Thyroid gland (tissue), 4 donors: ENCODE data around the gene SNCB.

Source experiments
- POLR2A ChIP-seq, 2 donors: fragments of 450-650 bp; IDR thresholded peaks; one replicate each; pipeline ENCODE4 v1.6.1; 2017; ENCODE audit warnings: antibody characterized with exemption in 2 of 2, mild to moderate bottlenecking in 2 of 2, moderate library complexity in 1 of 2
- TF ChIP-seq, protein P1 (sequence below), 6 experiments: fragments of 200-600 bp in 3 of 6; fragments of 450-650 bp in 3 of 6; sonication (generic) in 3 of 6; IDR thresholded peaks; one replicate each; pipeline ENCODE4 v1.5.1; 2016 to 2019; ENCODE audit warnings: antibody characterized with exemption in 6 of 6, mild to moderate bottlenecking in 2 of 6, inconsistent platforms in 1 of 6, moderate library complexity in 1 of 6

DNA sequence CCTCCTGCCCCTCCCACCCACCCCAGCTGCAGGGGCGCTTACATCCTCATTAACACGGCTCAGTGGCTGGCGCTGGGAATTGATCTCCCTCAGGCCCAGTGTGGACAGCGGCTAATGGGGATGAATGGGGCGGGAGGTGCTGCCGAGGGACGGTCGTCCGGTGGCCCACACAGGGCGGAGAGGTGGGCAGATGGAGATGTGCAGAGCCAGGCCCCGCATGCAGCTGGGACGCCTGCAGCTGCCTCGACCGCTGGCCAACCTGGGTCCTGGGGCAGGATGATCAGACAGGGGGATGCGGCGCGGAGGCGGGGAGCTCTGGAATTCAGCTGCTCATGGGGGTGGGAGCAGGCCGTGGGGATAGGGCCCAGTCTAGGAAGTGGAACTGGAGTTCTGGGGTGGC is 34.6 kb upstream of the SNCB start:
- no peak for TF ChIP-seq POLR2A (IDR thresholded peaks at IDR 0.05)
- TF ChIP-seq, protein P1, sequence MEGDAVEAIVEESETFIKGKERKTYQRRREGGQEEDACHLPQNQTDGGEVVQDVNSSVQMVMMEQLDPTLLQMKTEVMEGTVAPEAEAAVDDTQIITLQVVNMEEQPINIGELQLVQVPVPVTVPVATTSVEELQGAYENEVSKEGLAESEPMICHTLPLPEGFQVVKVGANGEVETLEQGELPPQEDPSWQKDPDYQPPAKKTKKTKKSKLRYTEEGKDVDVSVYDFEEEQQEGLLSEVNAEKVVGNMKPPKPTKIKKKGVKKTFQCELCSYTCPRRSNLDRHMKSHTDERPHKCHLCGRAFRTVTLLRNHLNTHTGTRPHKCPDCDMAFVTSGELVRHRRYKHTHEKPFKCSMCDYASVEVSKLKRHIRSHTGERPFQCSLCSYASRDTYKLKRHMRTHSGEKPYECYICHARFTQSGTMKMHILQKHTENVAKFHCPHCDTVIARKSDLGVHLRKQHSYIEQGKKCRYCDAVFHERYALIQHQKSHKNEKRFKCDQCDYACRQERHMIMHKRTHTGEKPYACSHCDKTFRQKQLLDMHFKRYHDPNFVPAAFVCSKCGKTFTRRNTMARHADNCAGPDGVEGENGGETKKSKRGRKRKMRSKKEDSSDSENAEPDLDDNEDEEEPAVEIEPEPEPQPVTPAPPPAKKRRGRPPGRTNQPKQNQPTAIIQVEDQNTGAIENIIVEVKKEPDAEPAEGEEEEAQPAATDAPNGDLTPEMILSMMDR (IDR thresholded peaks at IDR 0.05) = no peak
